Suprapubic skin (tissue), 4 donors: ENCODE measurements around the gene C1QL1. TPM values are rescaled to one million over a fixed set of nuclear protein-coding genes. Genes with fewer than 3 reads are reported as not detected.
A peak's percentile ranks its signal among the peaks of the same experiment; 100 is the strongest.

Source experiments
- DNase-seq, 2 donors: peaks; one replicate each; pipeline ENCODE4 v3.0.0-alpha.2; 2019; ENCODE audit warnings: low spot score in 2 of 2
- H3K27ac ChIP-seq: fragments of 200-600 bp; sonication (generic); one replicate; pipeline ENCODE4 v1.5.1; 2019
- H3K27me3 ChIP-seq: fragments of 200-600 bp; sonication (generic); one replicate; pipeline ENCODE4 v1.5.1; 2019
- H3K36me3 ChIP-seq: fragments of 200-600 bp; sonication (generic); one replicate; pipeline ENCODE4 v1.5.1; 2019
- H3K4me1 ChIP-seq: fragments of 200-600 bp; sonication (generic); one replicate; pipeline ENCODE4 v1.5.1; 2019
- H3K4me3 ChIP-seq: fragments of 200-600 bp; sonication (generic); one replicate; pipeline ENCODE4 v1.5.1; 2019; ENCODE audit warnings: mild to moderate bottlenecking
- H3K9me3 ChIP-seq: fragments of 200-600 bp; sonication (generic); one replicate; pipeline ENCODE4 v1.5.1; 2019
- CTCF ChIP-seq, 2 donors: fragments of 200-600 bp in 1 of 2; fragments of 450-650 bp in 1 of 2; sonication (generic) in 1 of 2; IDR thresholded peaks; one replicate each; pipeline ENCODE4 v1.5.1; 2016 to 2019; ENCODE audit warnings: antibody characterized with exemption in 2 of 2, mild to moderate bottlenecking in 1 of 2, moderate library complexity in 1 of 2
- EP300 ChIP-seq: sonication (generic); formaldehyde crosslinking; IDR thresholded peaks from one replicate; pipeline ENCODE4 v1.6.1; 2017; ENCODE audit warnings: antibody characterized with exemption
- POLR2A ChIP-seq, 2 donors: fragments of 450-650 bp; IDR thresholded peaks; one replicate each; pipeline ENCODE4 v1.6.1; 2017; ENCODE audit warnings: antibody characterized with exemption in 2 of 2, mild to moderate bottlenecking in 2 of 2, moderate library complexity in 2 of 2
- POLR2AphosphoS5 ChIP-seq, 3 donors: sonication (generic); formaldehyde crosslinking; IDR thresholded peaks; one replicate each; pipeline ENCODE4 v1.6.1; 2017; ENCODE audit warnings: antibody characterized with exemption in 3 of 3
- WGBS: methylation state at CpG from one replicate; pipeline ENCODE4 v1.1.5; 2018; 5-methylcytosine and 5-hydroxymethylcytosine counted together
- total RNA-seq, 4 donors: library from RNA; depleted of rRNA; stranded (reverse); fragments of >200 nt; gene quantifications; one replicate each; pipeline ENCODE4 v1.1.0, GENCODE V29; 2016

C1QL1 gene
- total RNA-seq, 4 donors from 2014 or later, result not detected

- Histone ChIP-seq H3K27ac (no peak overlapping the region), H3K4me3 (no peak overlapping the region), H3K27me3 (no peaks in the 10 kb centered on the region), H3K9me3 (no peaks in the 10 kb centered on the region), H3K4me1 (peaks cover 23% of the 10 kb centered on the region), H3K36me3 (no peaks in the 10 kb centered on the region)
- peak in 1 of 2 donors; percentile 50 for DNase-seq
- TF ChIP-seq CTCF (IDR thresholded peaks at IDR 0.05) (no peak), POLR2AphosphoS5 (IDR thresholded peaks at IDR 0.05) (no peak), EP300 (no peak), POLR2A (IDR thresholded peaks at IDR 0.05) (no peak)
- 75% methylated on average over 11 of the region's 11 CpGs for WGBS
Measured at GRCh38 chr17:44921122-44921882, 46.8 kb downstream of the C1QL1 start.

- peak; percentile 46 to 56 for DNase-seq
- Histone ChIP-seq H3K4me3 (no peak overlapping the region), H3K4me1 (peaks cover 27% of the 10 kb centered on the region), H3K9me3 (no peaks in the 10 kb centered on the region), H3K27me3 (no peaks in the 10 kb centered on the region), H3K27ac (no peak overlapping the region), H3K36me3 (no peaks in the 10 kb centered on the region)
- TF ChIP-seq EP300 (no peak), POLR2AphosphoS5 (IDR thresholded peaks at IDR 0.05) (no peak), CTCF (IDR thresholded peaks at IDR 0.05) (no peak), POLR2A (IDR thresholded peaks at IDR 0.05) (no peak)
- 82% methylated on average over 7 of the region's 7 CpGs for WGBS
Measured at GRCh38 chr17:44920565-44920940, 47.5 kb downstream of the C1QL1 start.

- peak; percentile 84 to 93 for DNase-seq
- Histone ChIP-seq H3K4me3 (no peak overlapping the region), H3K36me3 (no peaks in the 10 kb centered on the region), H3K4me1 (peaks cover 27% of the 10 kb centered on the region), H3K27me3 (peaks cover 3% of the 10 kb centered on the region), H3K27ac (no peak overlapping the region), H3K9me3 (no peaks in the 10 kb centered on the region)
- no peak for TF ChIP-seq EP300
- TF ChIP-seq POLR2AphosphoS5 (IDR thresholded peaks at IDR 0.05), result no peak
- no peak for TF ChIP-seq POLR2A (IDR thresholded peaks at IDR 0.05)
- peak; percentile 78 to 80 for TF ChIP-seq CTCF (IDR thresholded peaks at IDR 0.05)
- WGBS, result 11% methylated on average over 5 of the region's 9 CpGs
Measured at GRCh38 chr17:44919885-44920564, 48.1 kb downstream of the C1QL1 start.

GRCh38 chr17:44919411-44919810 is 48.7 kb downstream of the C1QL1 start:
- 65% methylated on average over 2 of the region's 2 CpGs for WGBS
- H3K4me1 ChIP-seq, result peaks cover 27% of the 10 kb centered on the region
- peaks cover 6% of the 10 kb centered on the region for H3K27me3 ChIP-seq
- H3K27ac ChIP-seq, result no peak overlapping the region
- H3K4me3 ChIP-seq, result no peak overlapping the region
- no peak for DNase-seq
- H3K36me3 ChIP-seq, result no peaks in the 10 kb centered on the region
- H3K9me3 ChIP-seq, result no peaks in the 10 kb centered on the region
- TF ChIP-seq CTCF (IDR thresholded peaks at IDR 0.05), result no peak
- no peak for TF ChIP-seq EP300
- no peak for TF ChIP-seq POLR2A (IDR thresholded peaks at IDR 0.05)
- no peak for TF ChIP-seq POLR2AphosphoS5 (IDR thresholded peaks at IDR 0.05)

- 66% methylated on average over 2 of the region's 2 CpGs for WGBS
- DNase-seq, result no peak
- H3K27me3 ChIP-seq, result peaks cover 6% of the 10 kb centered on the region
- H3K4me1 ChIP-seq, result peaks cover 27% of the 10 kb centered on the region
- TF ChIP-seq POLR2AphosphoS5 (IDR thresholded peaks at IDR 0.05) (no peak), EP300 (no peak), POLR2A (IDR thresholded peaks at IDR 0.05) (no peak), CTCF (IDR thresholded peaks at IDR 0.05) (no peak)
- no peak overlapping the region for H3K4me3 ChIP-seq
- H3K9me3 ChIP-seq, result no peaks in the 10 kb centered on the region
- H3K27ac ChIP-seq, result no peak overlapping the region
- no peaks in the 10 kb centered on the region for H3K36me3 ChIP-seq
Measured at GRCh38 chr17:44918006-44918405, 50.1 kb downstream of the C1QL1 start.
